MM.1S (cell line): ENCODE data around the gene RAMP1.

Experiments used
- DNase-seq: peaks from one replicate; pipeline ENCODE4 v3.0.0-alpha.2; 2015
- H2AFZ ChIP-seq: fragments of 300-600 bp; sonication (generic); 2 replicates; pipeline ENCODE4 v1.6.0; 2016; ENCODE audit warnings: antibody characterized with exemption, low read length
- H3F3A ChIP-seq: fragments of 300-600 bp; sonication (generic); 2 replicates; pipeline ENCODE4 v1.6.1; 2016; ENCODE audit warnings: mild to moderate bottlenecking, antibody characterized with exemption, low read length, moderate library complexity, mixed read lengths; ENCODE audit not compliant: insufficient read depth
- H3K27ac ChIP-seq: fragments of 300-600 bp; sonication (generic); 2 replicates; pipeline ENCODE4 v1.5.1; 2016; ENCODE audit warnings: mild to moderate bottlenecking, low read length
- H3K27me3 ChIP-seq: fragments of 300-600 bp; sonication (generic); replicated peaks from 2 replicates; pipeline ENCODE4 v1.6.0; 2016; ENCODE audit warnings: low read length; ENCODE audit not compliant: insufficient read depth
- H3K36me3 ChIP-seq: fragments of 300-600 bp; sonication (generic); replicated peaks from 2 replicates; pipeline ENCODE4 v1.6.1; 2016; ENCODE audit warnings: mild to moderate bottlenecking, low read length, mixed read lengths; ENCODE audit not compliant: insufficient read depth
- H3K4me1 ChIP-seq: fragments of 300-600 bp; sonication (generic); 2 replicates; pipeline ENCODE4 v1.6.1; 2016; ENCODE audit warnings: low read length, mixed read lengths
- H3K4me2 ChIP-seq: fragments of 300-600 bp; sonication (generic); 2 replicates; pipeline ENCODE4 v1.6.0; 2016; ENCODE audit warnings: low read depth, low read length
- H3K4me3 ChIP-seq: fragments of 300-600 bp; sonication (generic); 2 replicates; pipeline ENCODE4 v1.5.1; 2016; ENCODE audit warnings: low read length, mixed read lengths
- H3K79me2 ChIP-seq: fragments of 300-600 bp; sonication (generic); 2 replicates; pipeline ENCODE4 v1.6.1; 2016; ENCODE audit warnings: mixed run types, low read length, mixed read lengths
- H3K9ac ChIP-seq: fragments of 300-600 bp; sonication (generic); 2 replicates; pipeline ENCODE4 v1.6.1; 2016; ENCODE audit warnings: low read length, mixed read lengths
- H3K9me2 ChIP-seq: fragments of 300-600 bp; sonication (generic); replicated peaks from 2 replicates; pipeline ENCODE4 v1.6.1; 2016; ENCODE audit warnings: mild to moderate bottlenecking, low read length, mixed read lengths; ENCODE audit not compliant: insufficient read depth
- H3K9me3 ChIP-seq: fragments of 300-600 bp; sonication (generic); replicated peaks from 2 replicates; pipeline ENCODE4 v1.6.1; 2016; ENCODE audit warnings: mild to moderate bottlenecking, low read length, mixed read lengths; ENCODE audit not compliant: insufficient read depth
- H4K20me1 ChIP-seq: fragments of 300-600 bp; sonication (generic); 2 replicates; pipeline ENCODE4 v1.6.1; 2016; ENCODE audit warnings: mild to moderate bottlenecking, low read length, moderate library complexity, mixed read lengths; ENCODE audit not compliant: insufficient read depth
- CTCF ChIP-seq: fragments of 300-600 bp; sonication (generic); IDR thresholded peaks from 2 replicates; pipeline ENCODE4 v1.5.1; 2016; ENCODE audit warnings: antibody characterized with exemption, low read length, mixed read lengths
- EZH2 ChIP-seq: fragments of 300-600 bp; sonication (generic); optimal IDR thresholded peaks from 2 replicates; pipeline ENCODE3; 2017; ENCODE audit warnings: low read depth, mild to moderate bottlenecking, antibody characterized with exemption, low read length, mixed read lengths
- EZH2phosphoT487 ChIP-seq: fragments of 300-600 bp; sonication (generic); IDR thresholded peaks from 2 replicates; pipeline ENCODE4 v1.6.1; 2018; ENCODE audit warnings: antibody characterized with exemption, low read length

RAMP1 gene

GRCh38 chr2:237956402-237956736, 96.9 kb downstream of the RAMP1 start:
- no peak for DNase-seq
- H3K4me2 ChIP-seq, result no peak overlapping the region
- H3K27ac ChIP-seq, result no peak overlapping the region
- H3K9me2 ChIP-seq, result no peaks in the 10 kb centered on the region
- no peaks in the 10 kb centered on the region for H3K36me3 ChIP-seq
- H2AFZ ChIP-seq, result no peak overlapping the region
- H3K27me3 ChIP-seq, result no peaks in the 10 kb centered on the region
- no peak overlapping the region for H3K9ac ChIP-seq
- no peaks in the 10 kb centered on the region for H4K20me1 ChIP-seq
- H3K9me3 ChIP-seq, result no peaks in the 10 kb centered on the region
- peaks cover 8% of the 10 kb centered on the region; the same call in 1 of the 2 replicates for H3K4me1 ChIP-seq
- no peaks in the 10 kb centered on the region for H3F3A ChIP-seq
- H3K4me3 ChIP-seq, result no peak overlapping the region
- no peaks in the 10 kb centered on the region for H3K79me2 ChIP-seq
- TF ChIP-seq EZH2, result no peak
- no peak for TF ChIP-seq EZH2phosphoT487
- no peak for TF ChIP-seq CTCF

DNA sequence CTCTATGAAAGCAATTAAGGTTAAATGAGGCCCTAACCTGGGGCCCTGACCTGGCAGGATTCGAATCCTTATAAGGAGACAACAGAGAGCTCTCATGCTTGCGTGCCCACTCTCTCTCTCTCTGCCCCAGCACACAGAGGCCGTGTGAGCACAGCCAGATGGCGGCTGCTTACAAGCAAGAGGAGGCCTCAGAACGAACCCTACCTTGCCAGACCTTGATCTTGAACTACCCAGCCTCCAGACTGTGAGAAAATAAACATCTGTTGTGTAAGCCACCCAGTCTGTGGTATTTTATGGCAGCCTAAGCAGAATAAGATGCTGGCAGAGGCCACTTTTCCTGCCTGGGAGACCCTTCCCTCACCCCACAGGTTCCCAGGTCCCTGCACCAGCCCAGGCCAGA, 102.2 kb downstream of the RAMP1 start:
- no peaks in the 10 kb centered on the region for H3K79me2 ChIP-seq
- H3F3A ChIP-seq, result no peaks in the 10 kb centered on the region
- H3K36me3 ChIP-seq, result no peaks in the 10 kb centered on the region
- H4K20me1 ChIP-seq, result no peaks in the 10 kb centered on the region
- no peak overlapping the region for H2AFZ ChIP-seq
- no peaks in the 10 kb centered on the region for H3K9me3 ChIP-seq
- no peak overlapping the region for H3K9ac ChIP-seq
- TF ChIP-seq EZH2phosphoT487 (no peak), EZH2 (no peak), CTCF (no peak)
- H3K9me2 ChIP-seq, result no peaks in the 10 kb centered on the region
- no peaks in the 10 kb centered on the region for H3K4me1 ChIP-seq
- no peak for DNase-seq
- H3K4me3 ChIP-seq, result no peak overlapping the region
- no peaks in the 10 kb centered on the region for H3K27me3 ChIP-seq
- no peak overlapping the region for H3K4me2 ChIP-seq
- H3K27ac ChIP-seq, result no peak overlapping the region
